GM21526 (cell line): ENCODE results near the gene TMEM8B.
"Not testable (repeated sequence)": the region's sequence is repeated elsewhere in the genome, so short reads cannot be mapped to it uniquely, and the experiment has no call there.

ENCODE experiments used
- ATAC-seq: cut with Tn5 transposase; IDR thresholded peaks from one replicate; pipeline ENCODE4 v1.9.1; 2021; ENCODE audit warnings: moderate library complexity; ENCODE audit not compliant: unreplicated experiment, low FRiP score

TMEM8B gene

DNA sequence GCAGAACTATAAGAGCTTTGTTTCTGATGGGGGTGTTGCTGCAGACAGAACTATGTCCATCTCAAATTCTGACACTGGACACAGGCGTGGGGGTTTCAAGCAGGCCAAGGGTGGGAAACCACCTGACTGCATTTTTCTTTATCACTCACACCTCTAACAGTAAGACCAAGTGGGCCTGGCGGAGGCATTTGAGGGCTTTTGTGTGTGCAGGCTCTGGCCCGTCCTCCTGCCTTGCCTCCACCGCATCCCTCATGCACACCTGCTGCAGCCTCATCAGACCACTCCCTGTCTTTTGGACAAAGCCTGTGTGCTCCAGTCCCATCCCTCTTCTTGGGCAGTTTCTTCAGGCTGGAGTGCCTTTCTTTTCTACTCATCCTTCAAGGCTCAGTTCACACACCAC is 33.3 kb downstream of the TMEM8B start:
- no peak for ATAC-seq

DNA sequence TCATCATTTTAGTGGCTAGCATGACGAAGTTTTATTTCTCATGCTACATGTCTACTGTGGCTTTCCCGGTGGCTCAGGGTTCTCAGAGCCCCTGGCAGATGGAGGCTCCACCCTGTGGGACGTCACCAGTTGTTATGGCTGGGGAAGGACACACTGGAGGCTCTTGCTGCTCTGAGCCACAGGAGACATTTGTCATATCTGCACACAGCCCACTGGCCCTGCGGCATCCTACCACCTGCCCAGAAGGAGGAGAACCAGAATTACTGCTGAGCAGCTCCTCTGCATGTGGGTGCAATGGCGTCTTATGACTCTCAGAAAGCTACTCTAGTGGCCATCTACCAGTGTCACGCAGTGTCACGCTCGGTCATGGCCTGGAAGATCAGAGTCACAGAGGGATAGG is 34.6 kb downstream of the TMEM8B start:
- no peak for ATAC-seq

DNA sequence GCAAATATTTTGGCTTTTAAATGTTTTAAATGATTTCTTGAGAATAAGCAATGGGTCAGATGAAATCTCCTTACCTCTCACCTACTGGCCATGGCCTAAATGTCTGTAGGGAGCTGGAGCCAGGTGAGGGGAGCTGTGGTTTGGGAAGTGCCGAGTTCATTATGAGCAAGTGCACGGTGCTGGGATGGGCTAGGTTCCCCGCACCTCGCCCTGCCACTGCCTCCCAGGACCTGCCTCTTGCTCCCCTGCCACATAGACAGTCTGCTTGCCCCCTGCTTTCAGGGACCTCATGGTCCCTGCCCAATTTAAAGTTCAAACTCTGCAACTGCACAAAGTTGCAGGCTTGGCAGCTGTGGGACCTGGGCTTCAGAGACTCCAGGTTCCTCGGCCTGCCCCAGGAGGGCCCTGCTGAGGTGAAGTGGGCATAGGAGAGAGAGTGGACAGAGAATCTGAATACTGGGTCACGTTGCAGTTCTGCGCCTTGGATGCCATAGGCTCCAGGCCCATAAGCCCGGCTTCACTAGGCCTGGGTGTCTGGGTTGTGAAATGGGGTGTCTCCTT is 35.7 kb downstream of the TMEM8B start:
- ATAC-seq: no peak

DNA sequence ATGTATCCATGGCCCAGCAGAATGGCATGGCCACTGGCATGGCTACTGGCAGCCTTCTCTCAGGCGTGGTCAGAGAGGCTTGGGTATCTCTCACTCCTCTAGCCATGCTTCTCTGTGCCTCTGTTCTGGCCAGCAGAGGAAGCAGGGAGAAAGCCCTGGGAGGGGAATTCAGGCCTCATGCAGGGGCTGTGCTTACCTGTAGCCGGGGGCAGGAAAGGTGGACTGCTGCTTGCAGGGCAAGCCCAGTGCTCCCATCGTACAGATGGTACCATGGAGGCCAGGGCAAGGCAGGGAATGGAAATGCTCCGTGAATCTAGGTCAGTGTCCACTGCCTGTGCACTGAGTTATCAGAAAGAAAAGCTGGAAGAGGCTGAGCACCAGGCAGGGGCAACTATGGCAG is 38.5 kb downstream of the TMEM8B start:
- no peak for ATAC-seq

DNA sequence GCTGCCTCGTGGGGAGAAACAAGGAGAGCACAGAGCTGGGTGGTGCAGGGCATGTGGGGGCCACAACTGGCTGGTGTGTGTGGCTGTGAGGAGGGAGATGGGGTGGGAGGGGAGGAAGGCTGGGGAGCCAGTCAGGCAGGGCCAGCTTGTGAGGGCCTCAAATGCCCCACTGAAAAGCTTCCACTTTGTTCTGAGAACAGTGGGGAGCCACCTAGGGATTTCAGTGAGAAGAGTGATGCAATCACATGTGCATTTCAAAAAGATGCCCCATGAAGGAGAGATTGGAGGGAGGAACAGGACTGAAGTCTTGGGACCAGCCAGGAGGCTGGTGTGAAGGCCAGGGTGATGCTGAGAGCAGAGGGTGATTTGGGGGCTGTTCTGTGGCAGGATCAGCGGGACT is 39.9 kb downstream of the TMEM8B start:
- no peak for ATAC-seq

DNA sequence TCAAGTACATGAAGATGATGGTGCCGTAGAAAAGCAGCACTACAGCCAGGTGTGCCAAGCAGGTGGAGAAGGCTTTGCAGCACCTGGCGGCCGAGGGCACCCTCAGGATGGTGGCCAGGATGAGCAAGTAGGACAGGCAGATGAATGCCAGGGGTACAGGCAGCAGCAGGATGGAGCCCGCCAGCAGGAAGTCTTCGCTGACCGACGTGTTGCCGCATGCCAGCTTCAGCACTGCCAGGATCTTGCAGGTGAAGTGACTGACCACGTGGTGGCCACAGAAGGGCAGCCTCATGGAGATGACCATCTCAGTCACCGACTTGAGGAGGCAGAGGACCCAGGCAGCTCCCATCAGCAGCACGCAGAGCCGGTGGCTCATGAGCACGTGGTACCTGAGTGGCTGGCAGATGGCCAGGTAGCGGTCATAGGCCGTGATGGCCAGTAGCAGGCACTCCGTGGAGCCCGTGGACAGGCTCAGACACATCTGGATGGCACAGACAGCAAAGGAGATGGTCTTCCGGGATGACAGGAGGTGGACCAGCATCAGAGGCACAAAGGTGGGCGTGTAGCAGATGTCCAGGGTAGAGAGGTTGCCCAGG is 40.7 kb downstream of the TMEM8B start:
- ATAC-seq: no peak

DNA sequence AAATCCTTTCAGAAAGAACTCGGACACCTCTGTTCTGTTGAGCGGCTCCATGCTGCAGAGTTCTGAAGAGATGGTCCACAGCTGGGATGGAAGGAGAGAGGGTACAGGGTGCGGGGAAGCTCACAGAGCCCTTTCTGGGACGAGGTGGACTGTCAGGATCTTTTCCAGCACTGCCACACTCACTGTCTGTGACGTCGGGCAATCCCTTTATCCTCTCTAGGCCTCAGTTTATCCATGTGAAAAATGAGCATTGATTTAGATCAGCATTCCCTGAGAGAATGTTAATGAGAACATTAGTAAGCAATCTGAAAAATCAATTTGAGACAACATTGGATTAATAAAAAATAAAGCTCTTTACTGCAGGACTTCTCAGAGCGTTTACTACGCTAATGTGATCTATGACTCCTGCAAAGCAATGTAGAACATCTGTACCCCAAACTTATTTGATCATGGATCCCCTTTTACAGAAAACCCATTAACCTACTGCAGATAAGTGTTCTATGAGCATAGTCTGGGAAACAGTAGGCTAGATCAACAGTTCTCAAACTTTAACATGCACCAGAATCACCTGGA is 41.4 kb downstream of the TMEM8B start, which contains the start of gene OR13J1:
Gene OR13J1 (minus strand): TSS at position 51 of the 573 bp plus-strand sequence. CDS start 0 bp downstream, at position 51.
- no peak for ATAC-seq

DNA sequence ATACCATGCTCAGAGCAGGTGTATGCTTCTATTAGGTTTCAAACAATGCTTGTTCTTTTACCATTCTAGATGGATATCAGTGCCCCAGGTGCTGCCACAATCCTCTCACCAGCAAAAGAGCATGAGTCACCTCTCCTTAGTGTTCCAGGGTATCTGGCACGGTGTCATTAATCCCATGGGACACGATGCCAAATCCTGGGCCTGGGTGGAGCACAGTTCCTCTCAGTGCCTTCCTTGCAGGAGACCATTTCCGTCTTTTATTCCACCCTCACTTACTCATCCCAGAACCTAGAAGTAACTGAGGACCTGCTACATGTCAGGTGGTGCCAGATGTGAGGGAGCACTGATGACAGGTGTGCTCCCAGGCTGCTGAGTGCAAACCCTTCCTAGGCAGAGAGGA is 42.5 kb downstream of the TMEM8B start:
- ATAC-seq: no peak

DNA sequence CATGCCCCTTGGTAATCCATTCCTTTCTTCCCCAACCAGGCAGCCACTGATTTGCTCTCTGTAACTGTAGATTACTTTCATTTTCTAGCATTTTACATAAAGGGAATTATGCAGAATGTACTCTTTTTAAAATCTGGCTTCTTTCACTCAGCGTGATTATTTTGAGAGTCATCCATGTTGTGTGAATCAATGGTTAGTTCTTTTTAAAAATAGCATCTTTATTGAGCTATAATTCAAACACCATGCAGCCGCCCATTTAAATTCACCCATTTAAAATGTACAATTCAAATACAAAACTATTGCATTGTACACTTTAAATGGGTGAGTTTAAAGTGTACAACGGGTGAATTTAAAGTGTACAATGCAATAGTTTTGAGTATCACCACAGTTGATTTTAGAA is 43.5 kb downstream of the TMEM8B start:
- ATAC-seq: no peak

DNA sequence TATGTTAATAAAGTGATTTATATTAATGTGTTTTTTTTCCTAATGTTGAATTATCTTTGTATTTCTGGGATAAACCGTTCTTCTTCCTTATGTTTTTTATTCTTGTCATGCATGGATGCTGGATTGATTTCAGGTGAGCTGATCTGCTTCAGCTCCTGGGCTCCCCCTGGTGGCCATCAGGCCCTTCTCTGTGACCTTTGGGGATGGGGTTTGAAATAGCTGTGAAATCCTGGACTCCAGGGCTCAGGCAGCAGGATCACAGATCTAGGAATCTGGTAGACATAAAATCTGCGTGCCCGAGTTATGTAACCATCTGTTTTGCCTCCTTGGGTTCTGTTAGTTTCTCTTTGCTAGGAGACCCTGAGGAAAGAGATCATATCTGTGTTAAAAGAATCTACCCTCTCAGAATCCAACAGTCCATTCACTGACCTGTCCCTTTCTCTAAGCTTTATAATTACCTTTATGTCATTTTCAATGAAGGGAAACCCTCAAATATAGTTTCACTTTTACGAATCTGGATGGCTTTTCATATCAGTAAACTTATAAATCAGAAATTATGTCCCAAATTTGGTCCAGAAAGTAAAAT is 53.3 kb downstream of the TMEM8B start:
- ATAC-seq: no peak

DNA sequence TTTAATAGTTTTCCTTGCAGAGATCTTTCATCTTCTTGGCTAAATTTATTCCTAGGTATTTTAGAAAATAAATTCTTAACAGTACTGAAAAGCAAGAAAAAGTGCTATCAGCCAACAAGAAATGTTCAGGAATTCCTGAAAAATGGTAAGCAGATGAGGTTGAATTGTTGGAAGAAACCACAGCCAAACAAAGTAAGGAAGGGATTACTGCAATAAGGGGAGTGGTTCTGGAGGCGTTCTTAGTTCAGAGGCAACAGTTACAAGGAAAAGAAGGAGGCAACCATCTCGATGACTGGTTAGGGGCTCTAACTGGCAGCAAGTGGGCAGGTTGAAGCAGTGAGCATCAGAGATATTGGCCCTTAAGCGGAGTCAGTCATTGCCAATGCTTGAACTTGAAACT is 54.0 kb downstream of the TMEM8B start:
- ATAC-seq: no peak

DNA sequence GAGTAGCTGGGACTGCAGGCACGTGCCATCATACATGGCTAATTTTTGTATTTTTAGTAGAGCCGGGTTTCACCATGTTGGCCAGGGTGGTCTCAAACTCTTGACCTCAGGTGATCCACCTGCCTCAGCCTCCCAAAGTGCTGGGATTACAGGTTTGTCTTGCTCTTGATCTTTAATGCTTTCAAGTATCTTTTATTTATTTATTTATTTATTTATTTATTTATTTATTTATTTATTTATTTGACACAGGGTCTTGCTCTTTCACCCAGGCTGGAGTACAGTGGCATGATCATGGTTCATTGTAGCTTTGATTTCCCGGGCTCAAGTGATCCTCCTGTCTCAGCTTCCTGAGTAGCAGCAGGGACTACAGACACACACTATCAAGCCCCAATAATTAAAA is 55.9 kb downstream of the TMEM8B start:
- not testable (repeated sequence) for ATAC-seq

DNA sequence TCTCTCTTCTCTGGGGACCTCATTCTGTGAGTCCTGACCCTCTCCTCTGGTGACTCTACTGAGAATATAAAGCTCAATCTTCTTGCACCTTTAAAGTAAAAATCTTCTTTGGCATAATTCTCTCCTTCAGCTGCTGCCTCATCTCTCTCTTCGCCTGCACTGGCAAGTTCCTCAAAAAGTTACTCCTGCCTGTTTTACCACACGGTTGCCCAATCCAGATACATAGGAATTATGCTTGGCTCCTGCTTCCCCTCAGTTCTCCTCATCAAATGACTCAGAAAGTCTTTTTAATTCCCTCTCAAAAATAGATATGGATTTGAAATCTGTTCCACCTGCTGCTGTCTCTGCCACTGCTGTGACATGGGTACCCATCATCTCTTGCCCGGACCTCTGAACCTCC is 62.6 kb downstream of the TMEM8B start:
- no peak for ATAC-seq

DNA sequence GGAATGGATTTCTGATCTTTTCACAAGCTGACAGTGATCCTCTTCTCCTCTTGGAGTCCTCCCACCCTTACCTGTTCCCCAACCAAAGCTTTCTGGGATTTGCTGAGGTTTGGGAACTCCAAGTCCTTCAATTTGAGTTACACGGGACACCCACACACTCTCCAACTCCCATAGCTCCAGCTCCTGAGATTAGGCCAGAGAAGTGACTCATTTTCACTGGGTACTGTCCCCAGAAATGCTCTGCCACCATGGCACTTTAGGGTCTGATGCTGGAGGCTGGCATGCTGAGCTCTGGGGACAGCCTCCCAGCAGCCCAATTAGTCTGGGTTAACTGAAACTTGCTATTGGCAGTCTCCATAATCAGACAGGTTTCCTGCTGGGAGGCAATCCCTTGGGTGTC is 63.0 kb downstream of the TMEM8B start:
- no peak for ATAC-seq

DNA sequence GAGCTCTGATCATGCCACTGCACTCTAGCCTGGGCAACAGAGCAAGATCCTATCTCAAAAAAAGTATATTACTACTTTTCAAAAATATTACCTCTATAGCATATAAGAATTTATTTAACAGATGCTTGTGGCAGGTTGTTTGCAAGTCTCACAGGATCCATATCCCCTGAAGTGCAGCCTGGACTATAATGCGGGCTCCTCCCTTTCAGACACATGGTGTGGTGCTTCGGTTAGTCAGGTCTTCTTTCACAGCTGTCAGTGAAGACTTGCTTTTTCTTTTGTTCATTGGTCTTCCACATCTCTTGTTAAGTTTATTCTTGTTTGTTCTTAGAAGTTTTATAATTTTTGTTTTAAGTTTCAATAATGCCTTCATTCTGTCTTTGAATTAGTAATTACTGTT is 67.5 kb downstream of the TMEM8B start:
- no peak for ATAC-seq

DNA sequence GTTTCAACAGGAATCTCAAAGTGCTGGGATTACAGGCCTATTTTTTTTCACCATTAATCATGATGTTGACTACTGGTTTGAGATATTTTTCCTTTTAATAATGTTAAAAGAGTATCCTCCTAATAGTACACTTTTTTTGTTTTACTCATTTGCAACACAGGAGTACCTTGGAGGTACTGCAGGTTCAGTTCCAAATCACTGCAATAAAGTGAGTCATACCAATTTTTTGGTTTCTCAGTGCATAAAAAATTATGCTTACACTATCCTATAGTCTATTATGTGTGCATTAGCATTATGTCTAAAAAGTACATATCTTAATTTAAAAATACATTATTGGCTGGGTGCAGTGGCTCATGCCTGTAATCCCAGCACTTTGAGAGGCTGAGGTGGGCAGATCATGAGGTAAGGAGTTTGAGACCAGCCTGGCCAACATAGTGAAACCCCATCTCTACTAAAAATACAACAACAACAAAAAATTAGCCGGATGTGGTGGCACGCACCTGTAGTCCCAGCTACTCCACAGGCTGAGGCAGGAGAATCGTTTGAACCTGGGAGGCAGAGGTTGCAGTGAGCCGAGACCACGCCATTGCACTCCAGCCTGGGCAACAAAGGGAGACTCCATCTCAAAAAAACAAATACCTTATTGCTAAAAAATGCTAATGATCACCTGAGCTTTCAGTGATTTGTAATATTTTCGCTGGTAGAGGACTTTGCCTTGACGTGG is 68.5 kb downstream of the TMEM8B start:
- ATAC-seq: not testable (repeated sequence)

DNA sequence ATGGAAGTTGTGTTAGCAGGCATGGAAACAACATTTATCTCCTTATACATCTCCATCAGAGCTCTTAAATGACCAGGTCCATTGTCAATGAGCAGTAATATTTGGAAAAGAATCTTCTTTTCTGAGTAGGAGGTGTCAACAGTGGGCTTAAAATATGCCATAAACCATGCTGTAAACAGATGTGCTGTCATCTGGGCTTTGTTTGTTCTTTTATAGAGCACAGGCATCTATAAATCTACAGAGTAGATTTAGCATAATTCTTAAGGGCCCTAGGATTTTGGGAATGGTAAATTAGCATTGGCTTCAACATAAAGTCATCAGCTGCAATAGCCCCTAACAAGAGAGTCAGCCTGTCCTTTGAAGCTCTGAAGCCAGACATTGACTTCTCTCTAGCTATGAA is 69.3 kb downstream of the TMEM8B start:
- ATAC-seq: no peak

DNA sequence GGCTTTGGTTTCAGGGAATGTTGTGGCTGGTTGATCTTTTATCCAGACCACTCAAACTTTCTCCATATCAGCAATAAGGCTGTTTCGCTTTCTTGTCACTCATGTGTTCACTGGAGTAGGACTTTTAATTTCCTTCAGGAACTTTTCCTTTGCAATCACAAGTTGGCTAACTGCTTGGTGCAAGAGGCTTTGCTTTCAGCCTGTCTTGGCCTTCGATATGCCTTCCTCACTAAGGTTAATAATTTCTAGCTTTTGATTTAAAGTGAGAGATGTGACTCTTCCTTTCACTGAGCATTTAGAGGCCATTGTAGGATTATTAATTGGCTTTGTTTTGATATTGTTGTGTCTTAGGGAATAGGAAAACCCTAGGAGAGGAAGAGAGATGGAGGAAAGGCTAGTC is 70.0 kb downstream of the TMEM8B start:
- ATAC-seq: no peak

DNA sequence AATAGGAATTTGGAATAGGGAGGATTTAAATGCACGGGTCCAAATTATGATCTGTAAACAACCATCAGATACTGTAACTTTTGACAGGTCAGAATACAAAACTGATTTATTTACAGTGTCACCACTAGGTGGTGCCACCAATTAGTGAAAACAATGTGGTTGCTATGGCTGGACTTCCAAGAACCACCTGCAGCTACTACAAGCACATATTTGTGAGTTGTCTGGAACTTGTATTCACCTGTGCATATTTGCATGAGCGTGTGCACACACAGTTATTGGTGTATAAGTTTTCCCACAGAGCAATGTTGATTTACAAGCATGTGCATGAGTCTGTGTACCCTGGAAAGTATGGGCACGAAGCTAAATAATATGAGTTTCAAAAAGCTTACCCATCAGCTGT is 74.0 kb downstream of the TMEM8B start:
- ATAC-seq: no peak

DNA sequence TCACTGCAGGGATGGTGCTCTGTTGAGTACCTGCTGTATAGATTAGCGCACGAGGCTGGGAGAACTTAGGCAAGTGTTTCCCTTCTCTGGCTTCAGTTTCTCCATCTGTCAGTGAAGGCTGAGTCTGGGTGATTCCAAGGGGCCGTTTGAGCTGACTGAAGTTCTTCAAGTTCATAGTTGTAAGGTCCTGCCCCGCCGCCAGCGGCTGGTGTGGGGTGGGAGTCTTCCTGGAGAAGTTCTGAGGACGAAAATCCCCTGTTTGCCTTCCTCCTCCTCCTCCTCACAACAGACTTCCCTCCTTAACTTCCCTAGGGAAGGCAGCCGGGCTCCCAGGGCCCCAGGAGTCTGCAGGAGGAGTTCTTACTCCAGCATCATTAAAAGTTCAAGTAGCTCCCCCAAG is 75.3 kb downstream of the TMEM8B start:
- ATAC-seq: no peak

DNA sequence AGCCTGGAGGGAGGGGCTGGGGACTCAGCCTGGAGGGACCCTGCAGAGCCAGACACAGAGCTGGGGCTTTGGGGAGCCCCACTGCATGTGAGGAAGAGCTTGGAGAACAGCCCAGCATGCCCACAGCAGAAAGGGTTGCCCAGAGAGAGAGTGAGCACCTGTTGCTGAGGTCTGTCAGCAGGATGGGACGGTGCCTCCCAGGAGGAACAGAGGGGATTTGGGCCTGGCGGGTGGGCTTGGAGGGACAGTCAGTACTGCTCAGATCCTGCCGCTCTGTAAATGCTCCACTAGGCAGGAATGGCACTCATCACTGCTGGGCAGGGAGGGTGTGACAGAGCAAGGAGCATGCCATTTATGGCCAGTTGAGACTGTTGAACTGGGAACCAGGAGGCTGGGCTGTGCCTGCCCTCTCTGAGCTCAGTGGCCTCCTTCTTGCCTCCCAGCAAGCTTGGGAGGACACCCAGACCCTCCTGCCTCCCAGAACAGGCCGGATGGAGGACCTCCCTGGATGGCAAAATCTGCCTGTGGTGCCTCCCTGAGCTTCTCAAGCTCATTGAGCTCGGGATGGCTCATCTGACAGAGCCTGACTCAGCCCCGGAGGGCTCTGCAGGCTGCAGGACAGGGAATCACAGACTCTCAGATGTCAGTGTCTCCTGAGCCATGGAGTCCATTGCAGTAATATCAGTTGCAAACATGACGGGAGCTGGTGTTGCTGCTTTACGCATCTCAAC is 76.2 kb downstream of the TMEM8B start:
- no peak for ATAC-seq
